GM19240 (cell line): ENCODE results near the gene SPATA33.
A peak's percentile ranks its signal among the peaks of the same experiment; 100 is the strongest.
"Not testable (repeated sequence)": the region's sequence is repeated elsewhere in the genome, so short reads cannot be mapped to it uniquely, and the experiment has no call there.

Source experiments
- DNase-seq: peaks from one replicate; pipeline ENCODE4 v3.0.0; 2011; ENCODE audit warnings: low spot score; ENCODE audit not compliant: insufficient read length

SPATA33 gene

DNA sequence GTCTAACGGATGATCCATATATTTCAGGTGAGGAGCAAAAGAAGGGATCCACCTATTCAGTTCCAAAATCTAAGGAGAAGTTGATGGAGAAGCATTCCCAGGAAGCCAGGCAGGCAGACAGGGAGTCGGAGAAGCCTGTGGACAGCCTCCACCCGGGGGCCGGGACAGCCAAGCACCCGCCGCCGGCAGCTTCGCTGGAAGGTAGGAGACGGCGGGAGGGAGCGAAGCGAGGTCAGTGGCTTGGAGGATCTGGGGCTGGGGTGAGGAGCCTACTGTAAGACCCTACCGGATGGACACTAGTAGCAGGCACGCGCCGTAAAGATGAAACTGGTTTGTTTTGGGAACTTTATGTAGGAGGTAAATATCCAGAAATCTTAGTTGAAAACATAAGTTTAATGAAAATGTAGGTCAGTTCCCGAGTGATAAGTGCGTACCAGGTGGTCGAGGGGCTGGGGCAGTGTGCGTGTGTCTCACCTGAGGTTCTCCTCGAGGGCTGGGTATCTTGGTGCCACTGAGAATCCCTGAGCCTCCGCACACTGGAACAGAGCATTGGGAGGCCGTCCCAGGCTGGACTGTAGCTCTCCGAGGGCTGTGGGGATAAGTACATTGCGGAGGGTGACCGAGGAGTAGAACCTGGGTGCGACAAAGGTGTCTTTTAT lies 714 bp downstream of the SPATA33 start:
- no peak for DNase-seq

DNA sequence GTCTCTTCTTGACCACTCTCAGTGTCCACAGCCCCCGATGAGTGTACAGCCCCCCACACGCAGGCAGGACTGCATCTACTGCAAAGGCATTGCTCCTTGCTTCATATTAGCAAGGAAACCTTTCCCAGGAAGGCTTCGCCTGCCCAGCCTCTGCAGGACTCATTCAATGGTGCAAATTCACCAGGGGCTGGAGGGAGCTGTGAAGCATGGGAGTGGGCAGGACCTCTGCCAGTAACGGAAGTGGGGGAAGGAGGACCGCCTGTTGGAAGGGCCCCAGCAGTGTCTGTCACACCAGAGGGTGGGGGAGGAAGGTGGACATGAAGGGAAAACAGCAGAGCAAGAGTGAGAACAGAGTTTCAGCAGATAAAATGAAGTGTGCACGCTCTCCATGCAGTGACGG lies 2.5 kb downstream of the SPATA33 start:
- no peak for DNase-seq

DNA sequence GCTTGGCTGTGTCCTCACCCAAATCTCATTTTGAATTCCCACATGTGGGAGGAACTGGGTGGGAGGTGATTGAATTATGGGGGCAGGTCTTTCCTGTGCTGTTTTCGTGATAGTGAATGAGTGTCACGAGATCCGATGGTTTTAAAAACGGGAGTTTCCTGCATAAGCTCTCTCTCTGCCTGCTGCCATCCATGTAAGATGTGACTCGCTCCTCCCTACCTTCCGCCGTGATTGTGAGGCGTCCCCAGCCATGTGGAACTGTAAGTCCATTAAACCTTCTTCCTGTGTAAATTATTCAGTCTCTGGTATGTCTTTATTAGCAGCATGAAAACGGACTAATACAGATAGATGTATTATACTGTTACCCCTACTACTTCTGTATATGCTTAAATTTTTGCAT lies 3.6 kb downstream of the SPATA33 start:
- no peak for DNase-seq

DNA sequence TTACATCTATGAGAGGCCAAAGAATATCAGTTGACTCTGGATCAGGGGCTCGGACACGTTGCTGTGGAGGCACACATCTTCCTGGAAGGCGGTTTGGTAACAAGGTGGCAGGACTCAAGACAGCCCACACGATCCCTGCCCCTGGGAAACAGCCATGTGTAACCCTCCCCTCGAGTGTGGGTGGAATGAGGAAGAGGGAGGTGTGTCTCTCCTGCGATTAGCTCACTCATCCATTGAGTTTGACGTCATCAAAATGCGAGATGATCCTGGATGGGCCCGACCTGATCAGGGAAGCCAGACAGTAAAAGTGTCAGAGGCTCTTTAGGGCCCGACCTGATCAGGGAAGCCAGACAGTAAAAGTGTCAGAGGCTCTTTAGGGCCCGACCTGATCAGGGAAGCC lies 6.6 kb downstream of the SPATA33 start:
- DNase-seq = not testable (repeated sequence)

DNA sequence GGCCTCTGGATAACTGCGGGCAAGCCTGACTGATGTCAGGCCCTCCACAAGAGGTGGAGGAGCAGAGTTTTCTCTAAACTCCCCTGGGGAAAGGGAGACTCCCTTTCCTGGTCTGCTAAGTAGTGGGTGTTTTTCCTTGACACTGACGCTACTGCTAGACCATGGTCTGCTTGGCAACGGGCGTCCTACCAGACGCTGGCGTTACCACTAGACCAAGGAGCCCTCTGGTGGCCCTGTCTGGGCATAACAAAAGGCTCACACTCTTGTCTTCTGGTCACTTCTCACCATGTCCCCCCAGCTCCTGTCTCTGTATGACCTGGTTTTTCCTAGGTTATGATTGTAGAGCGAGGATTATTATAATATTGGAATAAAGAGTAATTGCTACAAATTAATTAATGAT lies 9.4 kb downstream of the SPATA33 start:
- DNase-seq = not testable (repeated sequence)

DNA sequence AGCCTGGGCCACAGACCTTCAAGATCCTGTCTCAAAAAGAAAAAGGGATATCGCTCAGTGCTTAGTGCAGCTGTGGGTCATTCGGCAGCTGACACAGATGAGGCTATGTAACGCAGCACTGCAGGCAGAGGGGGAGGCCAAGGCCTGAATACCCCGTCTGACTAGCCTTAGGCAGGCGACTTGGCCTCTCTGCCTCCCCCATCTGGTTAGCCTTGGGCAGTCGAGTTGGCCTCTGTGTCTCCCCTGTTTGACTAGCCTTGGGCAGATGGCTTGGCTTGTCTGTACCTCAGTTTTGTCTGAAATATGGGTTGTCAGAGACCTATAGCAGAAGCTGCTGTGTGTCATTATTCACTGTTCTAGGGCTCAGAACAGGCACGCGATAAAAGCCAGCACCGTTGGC lies 10.0 kb downstream of the SPATA33 start:
- no peak for DNase-seq

DNA sequence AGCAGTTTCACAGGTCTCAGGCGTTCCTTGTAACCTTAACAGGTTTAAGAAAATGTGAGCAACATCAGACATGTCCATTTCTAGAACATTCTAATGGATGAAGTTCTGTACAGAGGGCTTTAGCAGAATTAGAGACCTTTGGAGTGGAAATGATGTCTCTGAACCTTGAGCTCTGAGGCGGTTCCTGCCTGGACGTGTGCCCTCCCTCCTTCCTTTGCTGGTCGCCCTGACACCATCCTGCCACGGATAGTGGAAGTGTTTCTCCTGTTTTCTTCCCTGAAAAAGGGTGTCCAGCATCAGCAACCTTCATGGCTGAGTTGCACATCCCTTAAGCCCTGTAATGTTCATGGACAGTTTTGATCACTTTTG lies 11.1 kb downstream of the SPATA33 start:
- no peak for DNase-seq

DNA sequence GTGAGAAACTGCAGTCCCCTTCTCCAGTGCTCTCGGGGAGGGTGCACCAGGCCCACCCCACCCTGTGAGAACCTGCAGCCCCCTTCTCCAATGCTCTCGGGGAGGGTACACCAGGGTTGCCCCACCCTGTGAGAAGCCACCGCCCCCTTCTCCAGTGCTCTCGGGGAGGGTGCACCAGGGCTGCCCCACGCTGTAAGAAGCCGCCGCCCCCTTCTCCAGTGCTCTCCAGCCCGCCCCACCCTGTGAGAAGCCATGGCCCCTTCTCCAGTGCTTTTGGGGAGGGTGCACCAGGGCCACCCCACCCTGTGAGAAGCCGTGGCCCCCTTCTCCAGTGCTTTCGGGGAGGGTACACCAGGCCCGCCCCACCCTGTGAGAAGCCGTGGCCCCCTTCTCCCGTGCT lies 12.1 kb downstream of the SPATA33 start:
- DNase-seq = no peak

DNA sequence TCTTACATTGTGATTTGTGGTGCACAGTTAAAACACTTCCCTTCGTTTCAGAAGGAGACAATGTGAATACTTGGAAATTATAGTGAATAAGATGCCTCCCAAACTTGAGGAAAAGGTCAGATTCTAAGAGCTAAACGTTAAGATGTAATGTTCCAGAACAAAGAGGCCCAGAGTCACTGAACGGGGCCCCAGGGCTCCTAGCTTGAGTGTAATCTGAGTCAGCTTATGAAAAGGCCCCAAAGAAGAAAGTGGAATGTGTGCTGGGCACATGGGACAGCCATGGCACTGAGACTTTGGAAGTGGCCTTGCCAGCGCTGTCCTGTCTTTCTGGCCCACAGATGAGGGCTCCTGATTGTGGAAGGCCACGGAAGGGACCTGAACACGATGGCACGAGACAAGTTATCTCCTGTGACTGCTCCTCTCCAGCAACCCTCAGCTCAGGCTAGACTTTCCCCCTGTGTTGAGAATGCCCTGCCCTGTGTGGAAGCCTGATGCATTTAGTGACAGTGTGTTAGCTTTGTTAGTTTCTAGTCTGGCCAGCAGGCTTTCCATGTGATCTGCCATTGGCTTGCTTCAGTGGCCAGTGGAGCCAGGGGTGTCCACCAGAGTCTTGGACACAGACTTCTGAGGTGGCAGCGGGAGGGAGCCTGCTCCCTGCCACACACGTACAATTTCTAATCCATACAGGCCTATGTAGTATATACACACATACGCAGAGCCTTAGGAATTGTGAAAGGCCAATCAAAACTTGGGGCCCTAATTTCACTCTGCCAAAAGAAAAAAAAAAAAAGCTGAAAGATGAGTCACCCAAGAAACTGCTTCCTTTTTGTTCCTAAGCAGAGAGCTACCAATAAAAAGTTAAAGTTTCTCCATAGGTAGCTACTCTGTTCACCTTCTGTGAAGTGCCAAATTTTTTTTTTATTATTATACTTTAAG lies 13.1 kb downstream of the SPATA33 start:
- no peak for DNase-seq

DNA sequence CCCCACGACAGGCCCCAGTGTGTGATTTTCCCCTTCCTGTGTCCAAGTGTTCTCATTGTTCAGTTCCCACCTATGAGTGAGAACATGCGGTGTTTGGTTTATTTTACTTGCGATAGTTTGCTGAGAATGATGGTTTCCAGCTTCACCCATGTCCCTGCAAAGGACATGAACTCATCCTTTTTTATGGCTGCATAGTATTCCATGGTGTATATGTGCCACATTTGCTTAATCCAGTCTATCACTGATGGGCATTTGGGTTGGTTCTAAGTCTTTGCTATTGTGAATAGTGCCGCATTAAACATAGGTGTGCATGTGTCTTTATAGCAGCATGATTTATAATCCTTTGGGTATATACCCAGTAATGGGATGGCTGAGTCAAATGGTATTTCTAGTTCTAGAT lies 13.9 kb downstream of the SPATA33 start:
- DNase-seq = not testable (repeated sequence)

DNA sequence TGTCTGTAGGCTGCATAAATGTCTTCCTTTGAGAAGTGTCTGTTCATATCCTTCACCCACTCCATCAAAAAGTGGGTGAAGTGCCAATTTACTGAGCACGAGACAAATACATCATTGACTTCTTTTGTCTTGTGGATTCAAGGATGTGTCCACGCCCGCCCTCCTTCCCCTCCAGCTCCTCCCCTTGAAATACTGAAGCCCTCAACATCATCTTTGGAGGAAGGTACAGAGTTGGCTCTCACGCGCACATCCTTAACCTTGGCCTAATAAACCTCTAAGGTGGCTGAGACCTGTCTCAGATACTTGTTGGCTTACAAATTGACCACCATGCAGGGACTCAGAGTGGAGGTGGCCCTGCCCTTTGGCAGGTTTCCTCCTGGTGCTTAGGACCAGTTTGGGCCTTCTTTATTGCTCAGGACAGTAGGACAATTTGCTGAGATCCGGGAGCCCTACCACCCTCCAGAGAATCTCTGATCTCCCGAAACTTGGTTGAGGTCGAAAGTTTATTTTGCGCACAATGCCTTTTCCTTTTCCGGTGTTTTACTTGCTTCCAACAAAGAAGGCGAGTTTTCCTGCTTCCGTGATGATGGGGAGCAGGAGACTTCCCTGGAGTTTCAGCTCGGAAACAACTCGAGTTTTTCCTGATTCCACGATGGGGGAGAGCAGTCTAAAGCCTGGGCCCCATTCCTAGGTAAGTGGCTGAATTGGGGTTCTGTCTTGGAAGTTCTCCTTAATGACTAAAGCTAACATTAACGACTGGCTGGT lies 14.7 kb downstream of the SPATA33 start:
- no peak for DNase-seq

DNA sequence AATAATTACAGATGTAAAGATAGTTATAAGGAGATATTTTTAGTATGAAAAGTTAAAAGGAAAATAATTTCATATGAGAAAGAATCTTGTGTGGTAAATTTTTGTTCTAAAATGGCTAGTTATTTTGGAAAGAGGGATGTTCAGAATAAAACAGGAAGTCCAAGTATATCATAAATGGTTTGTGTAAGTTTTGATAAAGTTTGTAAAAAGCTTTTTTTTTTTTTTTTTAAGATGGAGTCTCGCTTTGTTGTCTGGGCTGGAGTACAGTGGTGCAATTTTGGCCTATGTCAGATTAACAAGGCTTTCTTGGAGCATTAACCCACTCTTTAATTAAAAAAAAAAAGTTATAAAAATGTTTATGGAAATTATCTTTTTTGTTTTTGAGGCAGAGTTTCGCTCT lies 20.6 kb downstream of the SPATA33 start:
- no peak for DNase-seq

DNA sequence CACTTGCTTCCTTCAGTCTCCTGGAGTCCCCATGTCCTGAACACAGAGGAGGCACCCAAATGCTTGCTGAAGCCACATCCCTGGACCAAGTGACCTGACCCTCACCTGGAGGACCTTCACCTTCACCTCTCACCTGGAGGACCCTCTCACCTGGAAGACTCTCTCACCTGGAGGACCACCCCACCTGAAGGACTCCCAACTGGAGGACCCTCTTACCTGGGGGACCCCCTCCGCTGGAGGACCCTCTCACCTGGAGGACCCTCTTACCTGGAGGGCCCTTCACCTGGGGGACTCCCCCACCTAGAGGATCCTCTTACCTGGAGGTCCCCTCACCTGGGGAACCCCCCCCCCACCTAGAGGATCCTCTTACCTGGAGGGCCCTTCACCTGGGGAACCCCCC lies 28.3 kb downstream of the SPATA33 start:
- no peak for DNase-seq

DNA sequence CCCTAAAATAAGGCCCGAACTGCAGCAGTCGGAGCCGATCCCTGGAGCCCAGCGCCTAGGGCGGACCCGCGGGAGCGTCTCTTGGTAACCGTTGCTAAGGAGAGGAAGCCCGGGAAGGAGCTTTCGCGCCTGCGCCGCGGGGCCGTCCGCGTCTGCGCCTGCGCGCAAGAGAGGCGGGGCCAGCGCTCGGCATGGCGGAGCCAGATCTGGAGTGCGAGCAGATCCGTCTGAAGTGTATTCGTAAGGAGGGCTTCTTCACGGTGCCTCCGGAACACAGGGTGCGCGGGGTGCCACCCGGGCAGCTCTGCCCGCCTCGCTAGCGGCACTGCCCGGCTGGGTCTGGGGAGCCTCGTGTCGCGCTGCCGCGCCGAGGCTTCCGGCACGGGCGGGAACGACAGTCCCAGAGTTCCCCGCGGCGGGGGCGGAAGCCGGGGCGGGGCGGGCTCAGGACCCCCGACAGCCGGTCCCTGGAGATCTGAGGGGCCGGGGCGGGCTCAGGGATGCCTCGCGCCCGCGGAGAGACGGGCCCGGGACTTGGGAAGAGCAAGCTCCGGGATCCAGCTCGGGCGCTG lies 29.0 kb downstream of the SPATA33 start, which contains the start of gene CDK10:
Gene CDK10, plus strand, starts transcription at position 170 of the 572 bp plus-strand sequence. Its CDS starts 22 bp downstream, at position 192.
- peak; percentile 90 for DNase-seq

DNA sequence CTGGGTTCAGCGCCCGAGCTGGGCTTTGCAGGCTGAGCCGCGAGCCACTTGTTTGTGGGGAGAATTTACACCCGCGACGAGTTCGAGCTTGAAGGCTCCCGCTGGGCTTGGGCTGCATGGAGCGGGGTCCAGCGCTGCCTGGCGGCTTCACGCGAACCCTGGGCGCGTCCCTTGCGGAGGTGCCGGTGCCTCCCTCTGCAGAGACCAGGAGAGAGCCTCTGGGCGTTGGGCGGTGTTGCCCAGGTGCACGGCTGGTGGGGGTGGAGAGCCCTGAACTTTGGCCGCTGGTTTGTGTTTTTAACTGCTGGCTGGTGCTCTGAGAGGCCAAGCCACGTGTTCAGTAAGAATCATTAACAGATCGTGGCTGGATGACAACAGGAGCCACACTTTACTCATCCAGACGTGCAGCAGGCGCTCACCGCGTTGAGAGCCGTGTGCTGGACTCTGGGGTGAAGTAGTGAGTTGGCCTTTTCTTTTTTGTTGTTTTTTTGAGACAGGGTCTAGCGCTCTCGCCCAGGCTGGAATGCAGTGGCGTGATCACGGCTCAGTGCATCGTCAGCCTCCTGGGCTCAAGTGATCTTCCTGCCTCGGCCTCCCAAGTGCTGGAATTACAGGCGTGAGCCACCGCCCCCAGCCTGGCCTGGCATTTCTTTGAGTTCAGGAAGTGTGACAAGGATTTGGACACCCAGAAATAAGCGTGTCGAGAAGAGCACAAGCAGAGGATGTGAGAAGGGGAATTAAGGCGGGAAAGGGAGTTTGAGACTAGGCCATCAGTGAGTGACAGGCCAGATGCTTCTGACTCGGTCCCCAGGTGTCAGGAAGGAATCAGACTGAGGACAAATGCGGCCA lies 29.7 kb downstream of the SPATA33 start:
- no peak for DNase-seq

DNA sequence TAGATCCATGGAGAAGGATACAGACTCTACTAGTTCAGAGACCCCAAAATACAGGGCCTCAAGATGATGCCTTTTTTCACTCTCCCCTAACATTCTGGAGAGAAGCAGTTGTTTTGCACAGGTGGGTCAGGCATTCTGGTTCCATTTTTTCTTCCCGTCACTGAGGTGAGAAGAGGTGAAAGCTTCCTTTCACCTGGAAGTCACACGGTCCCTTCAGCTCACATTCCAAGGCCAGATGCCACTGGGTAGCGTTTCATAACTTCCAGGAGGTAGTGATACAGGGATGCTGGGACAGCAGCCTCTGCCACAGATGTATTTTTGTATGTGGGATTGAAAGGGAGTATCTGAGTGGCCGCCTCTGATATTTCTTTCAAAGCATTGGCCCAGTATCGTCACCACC lies 30.8 kb downstream of the SPATA33 start:
- no peak for DNase-seq

DNA sequence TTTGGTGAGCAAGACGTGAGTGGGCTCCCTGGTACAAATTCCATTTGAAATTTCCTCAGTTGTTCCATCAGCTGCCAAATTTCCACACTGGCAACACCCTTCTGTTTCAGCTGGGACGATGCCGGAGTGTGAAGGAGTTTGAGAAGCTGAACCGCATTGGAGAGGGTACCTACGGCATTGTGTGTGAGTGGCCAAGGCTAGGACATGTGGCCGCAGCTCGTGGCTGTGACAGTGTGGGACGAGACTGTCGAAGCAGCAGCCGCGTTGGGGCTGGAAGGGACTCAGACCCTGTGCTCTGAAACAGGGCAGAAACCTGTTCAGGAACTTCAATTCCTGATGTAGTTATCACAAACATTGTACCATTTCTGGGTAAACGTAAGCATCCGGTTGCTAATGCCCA lies 31.5 kb downstream of the SPATA33 start:
- no peak for DNase-seq

DNA sequence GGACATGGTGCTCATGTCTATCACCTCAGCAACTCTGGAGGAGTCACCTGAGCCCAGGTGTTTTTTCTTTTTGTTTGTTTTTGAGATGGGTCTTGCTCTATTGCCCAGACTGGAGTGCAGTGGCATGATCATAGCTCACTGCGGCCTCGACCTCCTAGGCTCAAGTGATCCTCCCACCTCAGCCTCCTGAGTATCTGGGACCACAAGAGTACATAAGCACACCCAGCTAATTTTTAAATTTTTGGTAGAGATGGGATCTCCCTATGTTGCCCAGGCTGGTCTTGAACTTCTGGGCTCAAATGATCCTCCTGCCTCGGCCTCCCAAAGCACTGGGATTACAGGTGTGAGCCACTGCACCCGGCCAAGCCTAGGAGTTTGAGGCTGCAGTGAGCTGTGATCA lies 32.0 kb downstream of the SPATA33 start:
- not testable (repeated sequence) for DNase-seq

DNA sequence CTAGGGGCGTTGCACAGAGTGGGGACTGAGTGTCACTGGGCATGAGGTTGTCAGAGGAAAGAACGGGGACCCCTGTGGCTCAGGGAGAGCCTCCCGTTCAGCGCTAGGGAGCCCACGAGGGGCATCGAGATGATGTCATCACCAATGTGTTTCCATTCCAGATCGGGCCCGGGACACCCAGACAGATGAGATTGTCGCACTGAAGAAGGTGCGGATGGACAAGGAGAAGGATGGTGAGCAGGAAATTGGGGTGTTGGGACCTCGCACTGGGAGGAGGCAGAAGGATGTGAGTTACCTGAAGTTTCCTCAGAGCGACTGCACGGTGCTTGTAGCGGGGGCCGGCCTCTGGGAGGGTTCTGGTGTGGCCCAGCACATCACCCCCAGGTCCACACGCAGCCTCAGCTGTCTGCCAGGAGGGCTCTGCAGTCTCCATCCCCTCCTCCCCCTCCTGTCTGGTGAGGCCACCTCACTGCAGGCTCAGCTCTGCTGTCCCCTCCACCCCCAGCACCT lies 32.8 kb downstream of the SPATA33 start:
- DNase-seq = no peak

DNA sequence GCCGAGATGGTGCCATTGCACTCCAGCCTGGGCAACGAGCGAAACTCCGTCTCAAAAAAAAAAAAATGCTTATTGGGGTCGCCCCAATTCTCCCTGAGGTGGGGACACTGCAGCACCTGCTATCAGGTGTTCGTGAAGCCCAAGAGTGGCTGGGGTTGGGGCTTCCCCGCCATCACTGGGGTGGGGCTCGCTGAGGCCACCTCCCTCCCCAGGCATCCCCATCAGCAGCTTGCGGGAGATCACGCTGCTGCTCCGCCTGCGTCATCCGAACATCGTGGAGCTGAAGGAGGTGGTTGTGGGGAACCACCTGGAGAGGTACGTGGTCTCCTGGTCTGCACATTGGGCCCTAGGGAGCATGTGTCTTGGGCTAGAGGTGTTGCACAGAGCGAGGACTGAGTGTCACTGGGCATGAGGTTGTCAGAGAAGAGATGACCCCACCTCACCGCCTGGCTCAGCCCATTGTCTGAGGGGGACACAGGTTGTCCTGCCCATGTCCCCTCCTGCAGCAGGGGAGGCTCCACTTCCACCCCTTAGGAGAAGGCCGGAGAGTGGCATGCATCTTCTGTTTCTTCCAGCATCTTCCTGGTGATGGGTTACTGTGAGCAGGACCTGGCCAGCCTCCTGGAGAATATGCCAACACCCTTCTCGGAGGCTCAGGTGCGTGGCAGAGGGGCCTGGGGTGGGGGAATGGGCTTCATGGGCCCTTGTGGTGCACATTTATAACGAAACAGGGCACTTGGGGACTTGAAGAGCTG lies 33.8 kb downstream of the SPATA33 start:
- no peak for DNase-seq
